GM18861 (cell line): ENCODE results near the gene PTGR2.
"Not testable (repeated sequence)": the region's sequence is repeated elsewhere in the genome, so short reads cannot be mapped to it uniquely, and the experiment has no call there.

Experiments
- ATAC-seq: cut with Tn5 transposase; IDR thresholded peaks from one replicate; pipeline ENCODE4 v1.9.1; 2021; ENCODE audit not compliant: unreplicated experiment

PTGR2 gene

GRCh38 chr14:73851567-73852382 lies at the start of gene PTGR2:
Gene PTGR2, plus strand, starts transcription at chr14:73851831. Its CDS starts 7,032 bp downstream, at chr14:73858863.
- peak; percentile 72 for ATAC-seq

- no peak for ATAC-seq
These were observed 49.0 kb upstream of the PTGR2 start for GRCh38 chr14:73802431-73803188.

GRCh38 chr14:73804636-73805035 lies 47.0 kb upstream of the PTGR2 start:
- no peak for ATAC-seq

GRCh38 chr14:73807457-73807856 lies 44.2 kb upstream of the PTGR2 start:
- ATAC-seq, result no peak

GRCh38 chr14:73809391-73809790 lies 42.2 kb upstream of the PTGR2 start:
- no peak for ATAC-seq

GRCh38 chr14:73810478-73811163 lies 41.0 kb upstream of the PTGR2 start:
- ATAC-seq, result no peak

- no peak for ATAC-seq
These were observed 40.5 kb upstream of the PTGR2 start for GRCh38 chr14:73811164-73811503.

- no peak for ATAC-seq
These were observed 37.5 kb upstream of the PTGR2 start for GRCh38 chr14:73814153-73814552.

GRCh38 chr14:73815849-73816248 lies 35.8 kb upstream of the PTGR2 start:
- ATAC-seq, result no peak

- ATAC-seq, result no peak
These were observed 35.2 kb upstream of the PTGR2 start for GRCh38 chr14:73816393-73816816.

- ATAC-seq, result no peak
These were observed 34.5 kb upstream of the PTGR2 start for GRCh38 chr14:73817020-73817655.

GRCh38 chr14:73818821-73819220 lies 32.8 kb upstream of the PTGR2 start:
- ATAC-seq, result no peak

GRCh38 chr14:73820631-73821030 lies 31.0 kb upstream of the PTGR2 start:
- ATAC-seq, result no peak

- no peak for ATAC-seq
These were observed 28.2 kb upstream of the PTGR2 start for GRCh38 chr14:73823339-73823885.

GRCh38 chr14:73824127-73824526 lies 27.5 kb upstream of the PTGR2 start:
- ATAC-seq, result no peak

- no peak for ATAC-seq
These were observed 27.1 kb upstream of the PTGR2 start for GRCh38 chr14:73824536-73824935.

- ATAC-seq, result peak; percentile 62
These were observed 26.0 kb upstream of the PTGR2 start for GRCh38 chr14:73825551-73826188.

- ATAC-seq, result not testable (repeated sequence)
These were observed 24.4 kb upstream of the PTGR2 start for GRCh38 chr14:73827190-73827589.

GRCh38 chr14:73829071-73829470 lies 22.6 kb upstream of the PTGR2 start:
- ATAC-seq, result no peak
